NT2/D1 (cell line): ENCODE measurements around the gene ZNF488.

Experiments
- SUZ12 ChIP-seq: IDR thresholded peaks from 2 replicates; pipeline ENCODE4 v1.6.1; 2011; ENCODE audit not compliant: insufficient read length, insufficient read depth; ENCODE audit errors: extremely low read depth
- YY1 ChIP-seq: IDR thresholded peaks from 2 replicates; pipeline ENCODE4 v1.6.1; 2011; ENCODE audit not compliant: insufficient read length, insufficient read depth
- ZNF274 ChIP-seq: IDR thresholded peaks from 2 replicates; pipeline ENCODE4 v1.6.1; 2011; ENCODE audit warnings: mild to moderate bottlenecking, low read depth, low read length

- TF ChIP-seq ZNF274 (no peak), YY1 (no peak), SUZ12 (no peak)
Observed at GRCh38 chr10:47349516-47349915, 34.6 kb downstream of the ZNF488 start.
